ENCODE results near the gene CPAMD8.
A peak's percentile ranks its signal among the peaks of the same experiment; 100 is the strongest.

The CPAMD8 gene

GRCh38 chr19:16957855-16958254 is 68.8 kb downstream of the CPAMD8 start:
- TF ChIP-seq Cebpa-rat (IDR thresholded peaks at IDR 0.05): no peak
- peak overlapping the region; percentile 83 to 99 (median 92) for H3K4me2 ChIP-seq
- H3K36me3 ChIP-seq: peaks cover 0 to 6% (median 0%) of the 10 kb centered on the region in 11 experiments; a peak in 4 of 22 replicates
- H3K27me3 ChIP-seq: no peaks in the 10 kb centered on the region
- H3K9me3 ChIP-seq (replicated peaks in 1 of 11): peaks cover 0 to 25% (median 17%) of the 10 kb centered on the region in 11 experiments; a peak in 18 of 22 replicates
- peaks cover 54 to 96% (median 77%) of the 10 kb centered on the region in 10 experiments for H3K4me1 ChIP-seq
- peak overlapping the region in 9 of 11 experiments; percentile 68 to 92 (median 87); a peak in 18 of 22 replicates for H3K27ac ChIP-seq
- no peaks in the 10 kb centered on the region for H4K20me1 ChIP-seq
- peak overlapping the region in 2 of 10 experiments; percentile 44 to 61; a peak in 4 of 20 replicates for H3K4me3 ChIP-seq
- peak overlapping the region in 9 of 11 experiments; percentile 54 to 82 (median 76); a peak in 18 of 22 replicates for H3K9ac ChIP-seq

GRCh38 chr19:16957151-16957701 is 69.4 kb downstream of the CPAMD8 start:
- H3K4me2 ChIP-seq: peak overlapping the region; percentile 83 to 99 (median 92)
- peak in 9 of 11 experiments; percentile 57 to 98 (median 93); a peak in 17 of 22 replicates for TF ChIP-seq Cebpa-rat (IDR thresholded peaks at IDR 0.05)
- no peaks in the 10 kb centered on the region for H4K20me1 ChIP-seq
- H3K4me1 ChIP-seq: peaks cover 54 to 95% (median 75%) of the 10 kb centered on the region in 10 experiments
- peaks cover 0 to 9% (median 3%) of the 10 kb centered on the region in 11 experiments; a peak in 6 of 22 replicates for H3K36me3 ChIP-seq
- peak overlapping the region in 6 of 10 experiments; percentile 16 to 61 (median 48); a peak in 11 of 20 replicates for H3K4me3 ChIP-seq
- peaks cover 0 to 29% (median 21%) of the 10 kb centered on the region in 11 experiments; a peak in 19 of 22 replicates for H3K9me3 ChIP-seq (replicated peaks in 1 of 11)
- H3K27me3 ChIP-seq: no peaks in the 10 kb centered on the region
- peak overlapping the region; percentile 2 to 82 (median 70); a peak in 20 of 22 replicates for H3K9ac ChIP-seq
- peak overlapping the region in 9 of 11 experiments; percentile 68 to 92 (median 87); a peak in 18 of 22 replicates for H3K27ac ChIP-seq

GRCh38 chr19:16955161-16955560 is 71.4 kb downstream of the CPAMD8 start:
- Histone ChIP-seq H3K27ac (peak overlapping the region in 9 of 11 experiments; percentile 28 to 92 (median 87); a peak in 17 of 22 replicates), H3K36me3 (peaks cover 0 to 15% (median 3%) of the 10 kb centered on the region in 11 experiments; a peak in 6 of 22 replicates), H3K4me3 (0 out of 20 replicates have a peak overlapping the region, but pooled peaks of 1 of the 10 experiments have one; percentile 15), H3K4me2 (peak overlapping the region in 9 of 11 experiments; percentile 83 to 99 (median 92); a peak in 17 of 22 replicates), H3K9ac (peak overlapping the region in 5 of 11 experiments; percentile 31 to 65 (median 45); a peak in 7 of 22 replicates), H3K4me1 (peaks cover 48 to 83% (median 65%) of the 10 kb centered on the region in 10 experiments), H3K9me3 (replicated peaks in 1 of 11) (peaks cover 0 to 35% (median 25%) of the 10 kb centered on the region in 11 experiments; a peak in 19 of 22 replicates), H3K27me3 (no peaks in the 10 kb centered on the region), H4K20me1 (no peaks in the 10 kb centered on the region)
- peak in 2 of 11 experiments; percentile 7 to 22; a peak in 1 of 22 replicates for TF ChIP-seq Cebpa-rat (IDR thresholded peaks at IDR 0.05)

- H4K20me1 ChIP-seq: no peaks in the 10 kb centered on the region
- H3K9ac ChIP-seq: no peak overlapping the region
- H3K4me3 ChIP-seq: no peak overlapping the region
- no peaks in the 10 kb centered on the region for H3K27me3 ChIP-seq
- H3K36me3 ChIP-seq: peaks cover 0 to 15% (median 6%) of the 10 kb centered on the region in 11 experiments; a peak in 6 of 22 replicates
- H3K27ac ChIP-seq: peak overlapping the region in 4 of 11 experiments; percentile 17 to 90 (median 37); a peak in 5 of 22 replicates
- H3K4me2 ChIP-seq: no peak overlapping the region; a peak in 1 of 22 replicates
- peaks cover 24 to 57% (median 38%) of the 10 kb centered on the region in 10 experiments for H3K4me1 ChIP-seq
- no peak for TF ChIP-seq Cebpa-rat (IDR thresholded peaks at IDR 0.05)
- H3K9me3 ChIP-seq (replicated peaks in 1 of 11): peaks cover 0 to 31% (median 22%) of the 10 kb centered on the region in 11 experiments; a peak in 19 of 22 replicates
Observed at GRCh38 chr19:16952046-16952445, 74.6 kb downstream of the CPAMD8 start.

- H4K20me1 ChIP-seq: no peaks in the 10 kb centered on the region
- peak overlapping the region in 4 of 11 experiments; percentile 17 to 90 (median 37); a peak in 4 of 22 replicates for H3K27ac ChIP-seq
- no peak overlapping the region for H3K9ac ChIP-seq
- peaks cover 0 to 15% (median 7%) of the 10 kb centered on the region in 11 experiments; a peak in 6 of 22 replicates for H3K36me3 ChIP-seq
- TF ChIP-seq Cebpa-rat (IDR thresholded peaks at IDR 0.05): no peak
- peaks cover 19 to 51% (median 33%) of the 10 kb centered on the region in 10 experiments for H3K4me1 ChIP-seq
- no peak overlapping the region for H3K4me3 ChIP-seq
- H3K27me3 ChIP-seq: no peaks in the 10 kb centered on the region
- H3K4me2 ChIP-seq: no peak overlapping the region
- peaks cover 0 to 31% (median 22%) of the 10 kb centered on the region in 11 experiments; a peak in 19 of 22 replicates for H3K9me3 ChIP-seq (replicated peaks in 1 of 11)
Observed at GRCh38 chr19:16951529-16951928, 75.1 kb downstream of the CPAMD8 start.

GRCh38 chr19:16949496-16950023 is 77.0 kb downstream of the CPAMD8 start:
- no peak overlapping the region for H3K9ac ChIP-seq
- peaks cover 0 to 15% (median 7%) of the 10 kb centered on the region in 11 experiments; a peak in 7 of 22 replicates for H3K36me3 ChIP-seq
- H3K9me3 ChIP-seq (replicated peaks in 1 of 11): peaks cover 0 to 28% (median 20%) of the 10 kb centered on the region in 11 experiments; a peak in 19 of 22 replicates
- no peaks in the 10 kb centered on the region for H4K20me1 ChIP-seq
- H3K4me3 ChIP-seq: no peak overlapping the region
- peak overlapping the region in 2 of 11 experiments; percentile 18 to 33; a peak in 2 of 22 replicates for H3K4me2 ChIP-seq
- no peak overlapping the region for H3K27ac ChIP-seq
- peaks cover 13 to 43% (median 21%) of the 10 kb centered on the region in 10 experiments for H3K4me1 ChIP-seq
- TF ChIP-seq Cebpa-rat (IDR thresholded peaks at IDR 0.05): no peak
- no peaks in the 10 kb centered on the region for H3K27me3 ChIP-seq

GRCh38 chr19:16946951-16947940 is 79.4 kb downstream of the CPAMD8 start:
- peaks cover 0 to 12% (median 5%) of the 10 kb centered on the region in 11 experiments; a peak in 6 of 22 replicates for H3K36me3 ChIP-seq
- no peak for TF ChIP-seq Cebpa-rat (IDR thresholded peaks at IDR 0.05)
- peaks cover 0 to 7% (median 3%) of the 10 kb centered on the region in 11 experiments; a peak in 9 of 22 replicates for H3K9me3 ChIP-seq (replicated peaks in 1 of 11)
- H4K20me1 ChIP-seq: no peaks in the 10 kb centered on the region
- H3K4me2 ChIP-seq: no peak overlapping the region
- peaks cover 0 to 30% (median 18%) of the 10 kb centered on the region in 10 experiments; a peak in 16 of 20 replicates for H3K4me1 ChIP-seq
- H3K27ac ChIP-seq: no peak overlapping the region
- no peak overlapping the region for H3K4me3 ChIP-seq
- H3K9ac ChIP-seq: no peak overlapping the region
- no peaks in the 10 kb centered on the region for H3K27me3 ChIP-seq

Measured in BLaER1 treated with 17β-estradiol and CSF1 and Interleukin-3, amounts not matched to agents 10 nM and 100 nM (cell line).